ENCODE results near the gene HBZ. TPM values are rescaled to one million over a fixed set of nuclear protein-coding genes. Genes with fewer than 3 reads are reported as not detected.

Gene HBZ
- total and polyA plus RNA-seq, 2 of the 8 experiments (the other 6 are each of a cell fraction or from before 2014, with no cell fraction given): 0.12 TPM; not detected in 1

GRCh38 chr16:203246-203645 lies 50.8 kb downstream of the HBZ start:
- H4K5ac ChIP-seq (ENCODE audit: insufficient read length, low read depth, low read length): no peak overlapping the region
- H3K18ac ChIP-seq (ENCODE audit: extremely low read depth, low read length): no peak overlapping the region
- H4K8ac ChIP-seq (ENCODE audit: extremely low read depth, insufficient read depth, low read length): no peak overlapping the region
- POLR2A ChIA-PET (ENCODE audit: partially characterized antibody): interaction anchor here (34.3 kb wide), 1 partner anchor 22 kb away, joined by 348 read pairs; the partner anchor contains the start of gene LUC7L
- no peaks in the 10 kb centered on the region for H3K27me3 ChIP-seq (replicated peaks in 1 of 4; ENCODE audit: control insufficient read depth in 3 of 4, extremely low read depth in 1 of 4, insufficient read depth in 3 of 4, low read length in 3 of 4)
- no peak overlapping the region for H3K4ac ChIP-seq (replicated peaks; ENCODE audit: insufficient read length, low read depth, low read length)
- no peaks in the 10 kb centered on the region; the same call in 1 of the 2 replicates for H3K79me1 ChIP-seq (ENCODE audit: low read depth, low read length)
- no peak overlapping the region for H2BK20ac ChIP-seq (ENCODE audit: low read length)
- no peaks in the 10 kb centered on the region for H3K4me1 ChIP-seq (replicated peaks in 1 of 4; ENCODE audit: control insufficient read depth in 3 of 4, insufficient read depth in 4 of 4, low read length in 3 of 4)
- H4K91ac ChIP-seq (replicated peaks; ENCODE audit: insufficient read length, low read length): no peak overlapping the region
- no peak overlapping the region for H3K14ac ChIP-seq (ENCODE audit: insufficient read length)
- H2BK15ac ChIP-seq (ENCODE audit: low read length): no peak overlapping the region
- no peak overlapping the region for H3K23ac ChIP-seq (ENCODE audit: insufficient read length)
- CTCF ChIA-PET (ENCODE audit: partially characterized antibody): no interaction called here
- FAIRE-seq (no peak), DNase-seq (ENCODE audit: low read depth in 1 of 2, low spot score in 2 of 2) (no peak)
- H4K20me1 ChIP-seq (replicated peaks in 1 of 2; ENCODE audit: control insufficient read depth in 1 of 2, insufficient read depth in 2 of 2, low read length in 2 of 2): peaks cover 2 to 9% of the 10 kb centered on the region in 2 experiments
- H3K36me3 ChIP-seq (ENCODE audit: control insufficient read depth in 2 of 4, insufficient read depth in 4 of 4, low read length in 3 of 4): peaks cover 31 to 73% (median 63%) of the 10 kb centered on the region in 4 experiments
- H3K56ac ChIP-seq (replicated peaks; ENCODE audit: insufficient read length, low read depth, low read length): no peak overlapping the region
- no peak for TF ChIP-seq POLR2AphosphoS5 (IDR thresholded peaks at IDR 0.05; ENCODE audit: low read depth, low read length)
- no peak for TF ChIP-seq KDM4A (IDR thresholded peaks at IDR 0.05; ENCODE audit: low read depth, low read length, severe bottlenecking)
- TF ChIP-seq ATF3 (IDR thresholded peaks at IDR 0.05; ENCODE audit: insufficient read depth, low read depth, low read length): no peak
- TF ChIP-seq SIRT6 (IDR thresholded peaks at IDR 0.05; ENCODE audit: low read length): no peak
- no peak for TF ChIP-seq MAFK (IDR thresholded peaks at IDR 0.05; ENCODE audit: low read depth, low read length)
- no peak for TF ChIP-seq SP1 (IDR thresholded peaks at IDR 0.05; ENCODE audit: low read depth, low read length)
- TF ChIP-seq TAF1 (IDR thresholded peaks at IDR 0.05; ENCODE audit: low read depth, low read length): no peak
- TF ChIP-seq SP2 (IDR thresholded peaks at IDR 0.05; ENCODE audit: low read length): no peak
- TF ChIP-seq CBX8 (IDR thresholded peaks at IDR 0.05; ENCODE audit: borderline replicate concordance, low read depth, low read length): no peak
- H3K23me2 ChIP-seq (ENCODE audit: low read depth, low read length): no peaks in the 10 kb centered on the region
- no peak overlapping the region for H3K27ac ChIP-seq (ENCODE audit: low read depth, low read length)
- no peak overlapping the region for H2BK120ac ChIP-seq (replicated peaks; ENCODE audit: low read depth, low read length)
- no peak overlapping the region for H2BK12ac ChIP-seq (ENCODE audit: low read depth, low read length)
- no peak overlapping the region for H3K4me3 ChIP-seq (ENCODE audit: extremely low read depth in 1 of 4, insufficient read depth in 2 of 4, low read depth in 3 of 4, low read length in 4 of 4)
- no peak overlapping the region for H2AFZ ChIP-seq (ENCODE audit: low read length)
- peaks cover 0 to 7% of the 10 kb centered on the region in 2 experiments; a peak in 2 of 4 replicates for H3K79me2 ChIP-seq (ENCODE audit: control insufficient read depth in 1 of 2, insufficient read depth in 2 of 2, low read length in 2 of 2)
- WGBS, 2 experiments (ENCODE audit: extremely low coverage in 1 of 2, insufficient coverage in 1 of 2, insufficient read length in 1 of 2, insufficient replicate concordance in 2 of 2, low coverage in 1 of 2, low lambda C conversion rate in 2 of 2, missing lambda C conversion rate in 1 of 2): 98% methylated on average over 4 of the region's 4 CpGs; no CpG with 5 or more reads in 1 of the 2 experiments
- no peak overlapping the region for H2BK5ac ChIP-seq (ENCODE audit: low read depth, low read length)
- no peaks in the 10 kb centered on the region for H3K9me3 ChIP-seq (ENCODE audit: insufficient read depth in 2 of 2, low read depth in 1 of 2, low read length in 1 of 2)
- no peak overlapping the region for H3K9ac ChIP-seq (replicated peaks in 1 of 4; ENCODE audit: extremely low read depth in 1 of 4, low read depth in 3 of 4, low read length in 3 of 4)
- no peak overlapping the region for H3K4me2 ChIP-seq (ENCODE audit: insufficient read depth in 1 of 2, low read depth in 2 of 2, low read length in 2 of 2)
- no peak overlapping the region for H2AK5ac ChIP-seq (ENCODE audit: low read depth, low read length)
